Measurements from ENCODE around the gene POU3F4.

- TF ChIP-seq EZH2 (optimal IDR thresholded peaks at IDR 0.05; ENCODE audit: low read depth, low read length) = no peak
- TF ChIP-seq CTCF (IDR thresholded peaks at IDR 0.05; ENCODE audit: low read length) = no peak
These were observed 2.5 kb downstream of the POU3F4 start for GRCh38 chrX:83510510-83511062.
